Fibroblast of villous mesenchyme (primary cell): Measurements from ENCODE around the gene ALPI. TPM values are rescaled to one million over a fixed set of nuclear protein-coding genes. Genes with fewer than 3 reads are reported as not detected.

ENCODE experiments used
- DNase-seq: peaks from one replicate; pipeline ENCODE4 v3.0.0-alpha.2; 2010; ENCODE audit warnings: low read depth
- H3K4me3 ChIP-seq: 2 replicates; pipeline ENCODE4 v1.5.1; 2011; ENCODE audit warnings: low read depth, mild to moderate bottlenecking, low read length
- total RNA-seq: library from RNA; depleted of rRNA; stranded (reverse); fragments of >200 nt; gene quantifications from 2 replicates; pipeline ENCODE4 v1.2.3, GENCODE V29; 2012
- TF ChIP-seq, protein P1 (sequence below): IDR thresholded peaks from 2 replicates; pipeline ENCODE4 v1.5.1; 2012; ENCODE audit warnings: low read depth, mild to moderate bottlenecking, low read length; ENCODE audit not compliant: insufficient read depth

ALPI gene
- total RNA-seq, 1 donor: not detected

GRCh38 chr2:232478571-232479340, 22.8 kb downstream of the ALPI start:
- no peak for DNase-seq
- TF ChIP-seq, protein P1, sequence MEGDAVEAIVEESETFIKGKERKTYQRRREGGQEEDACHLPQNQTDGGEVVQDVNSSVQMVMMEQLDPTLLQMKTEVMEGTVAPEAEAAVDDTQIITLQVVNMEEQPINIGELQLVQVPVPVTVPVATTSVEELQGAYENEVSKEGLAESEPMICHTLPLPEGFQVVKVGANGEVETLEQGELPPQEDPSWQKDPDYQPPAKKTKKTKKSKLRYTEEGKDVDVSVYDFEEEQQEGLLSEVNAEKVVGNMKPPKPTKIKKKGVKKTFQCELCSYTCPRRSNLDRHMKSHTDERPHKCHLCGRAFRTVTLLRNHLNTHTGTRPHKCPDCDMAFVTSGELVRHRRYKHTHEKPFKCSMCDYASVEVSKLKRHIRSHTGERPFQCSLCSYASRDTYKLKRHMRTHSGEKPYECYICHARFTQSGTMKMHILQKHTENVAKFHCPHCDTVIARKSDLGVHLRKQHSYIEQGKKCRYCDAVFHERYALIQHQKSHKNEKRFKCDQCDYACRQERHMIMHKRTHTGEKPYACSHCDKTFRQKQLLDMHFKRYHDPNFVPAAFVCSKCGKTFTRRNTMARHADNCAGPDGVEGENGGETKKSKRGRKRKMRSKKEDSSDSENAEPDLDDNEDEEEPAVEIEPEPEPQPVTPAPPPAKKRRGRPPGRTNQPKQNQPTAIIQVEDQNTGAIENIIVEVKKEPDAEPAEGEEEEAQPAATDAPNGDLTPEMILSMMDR: no peak

DNA sequence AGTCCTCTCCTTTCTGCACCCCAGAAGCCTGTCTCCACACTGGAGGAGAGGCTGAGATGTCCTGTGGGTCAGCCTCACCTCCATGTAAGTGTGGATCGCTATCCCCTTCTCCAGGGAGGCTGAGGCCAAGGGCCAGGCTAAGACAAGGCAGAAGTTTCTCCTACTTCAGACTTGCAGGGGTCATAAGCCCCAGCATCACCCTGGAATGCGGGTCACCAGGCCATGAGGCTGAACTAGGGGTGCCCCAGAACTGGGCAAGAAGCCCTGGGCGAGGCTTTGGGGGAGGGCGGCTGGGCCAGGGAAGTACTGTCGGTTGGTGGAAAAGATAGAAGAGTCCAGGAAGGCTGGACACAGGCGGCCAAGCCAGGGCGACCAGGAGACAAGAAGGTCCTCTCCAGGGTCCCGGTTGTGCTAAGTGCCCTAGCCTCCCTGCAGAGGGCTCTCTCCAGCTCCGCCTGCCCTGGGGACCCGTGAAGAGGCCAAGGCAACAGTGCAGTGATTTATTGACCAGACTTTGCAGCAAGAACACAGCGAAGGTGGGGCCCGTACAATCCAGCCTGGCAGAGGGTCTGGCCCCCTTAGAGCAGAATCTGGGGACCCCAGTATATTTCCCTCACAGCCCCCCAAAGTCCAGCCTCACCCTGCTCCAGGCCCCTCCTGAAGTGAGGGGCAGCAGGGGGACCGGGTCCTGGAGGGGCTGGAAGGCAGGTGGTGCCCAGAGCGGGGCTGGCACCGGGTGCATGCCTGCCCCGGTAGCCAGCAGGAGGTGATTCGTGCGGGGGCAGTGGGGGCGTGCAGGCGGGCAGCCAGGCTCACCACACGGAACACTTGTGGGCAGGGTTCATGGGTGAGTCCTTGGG, 23.6 kb downstream of the ALPI start:
- no peak overlapping the region for H3K4me3 ChIP-seq
- DNase-seq: no peak
- TF ChIP-seq, protein P1: no peak

More at GRCh38 chr2:232478571-232479340, 22.8 kb downstream of the ALPI start:
- no peak overlapping the region for H3K4me3 ChIP-seq

DNA sequence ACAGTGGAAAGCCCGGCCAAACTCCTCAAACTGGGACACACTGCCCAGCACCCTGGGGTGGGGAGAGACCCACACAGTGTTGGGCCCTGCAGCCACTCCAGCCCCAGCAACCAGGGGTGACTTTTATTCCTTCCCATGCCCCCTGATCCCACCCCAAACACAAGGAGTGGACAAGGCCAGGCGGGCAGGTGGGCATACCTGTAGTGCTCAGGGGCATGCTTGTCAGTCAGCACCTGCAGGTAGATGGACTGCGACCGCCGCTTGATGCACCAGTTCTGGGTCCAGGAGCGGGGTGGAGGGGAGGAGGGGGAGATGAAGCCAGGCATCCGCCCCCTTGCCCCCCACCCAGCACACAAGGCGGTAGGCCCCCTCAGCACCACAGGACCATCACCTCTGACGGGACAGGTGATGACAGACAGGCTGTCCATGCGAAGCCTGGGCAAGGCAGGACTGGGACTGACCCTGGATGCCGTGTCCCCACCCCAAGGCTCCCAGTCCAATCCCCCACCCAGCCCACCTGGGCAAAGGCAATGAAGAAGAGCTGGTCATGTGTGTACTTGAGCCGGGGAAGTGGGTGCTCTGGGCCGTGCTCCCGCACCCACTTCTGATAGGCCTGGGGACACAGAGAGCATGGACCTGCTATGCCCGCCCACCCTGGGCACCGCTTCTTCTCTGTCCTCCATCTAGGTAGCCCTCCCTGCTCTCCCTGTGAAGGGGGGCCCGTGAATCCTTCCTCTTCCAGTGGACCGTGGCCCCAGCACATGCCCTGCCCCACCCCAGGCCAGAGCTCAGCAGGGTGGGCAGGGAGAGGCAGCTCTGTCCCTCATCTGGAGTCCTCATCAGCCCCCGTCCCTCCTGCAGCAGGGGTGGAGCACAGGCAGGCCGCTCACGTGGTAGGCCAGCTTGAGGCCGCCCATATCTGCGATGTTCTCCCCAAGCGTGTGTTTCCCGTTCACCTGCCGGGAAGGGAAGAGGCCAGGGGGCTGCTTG, 24.5 kb downstream of the ALPI start:
- H3K4me3 ChIP-seq: no peak overlapping the region
- TF ChIP-seq, protein P1: no peak
- no peak for DNase-seq

GRCh38 chr2:232481322-232482140, 25.6 kb downstream of the ALPI start:
- DNase-seq: no peak
- TF ChIP-seq, protein P1: no peak
- no peak overlapping the region for H3K4me3 ChIP-seq

GRCh38 chr2:232482301-232483238, 26.6 kb downstream of the ALPI start:
- no peak for DNase-seq
- TF ChIP-seq, protein P1: no peak
- no peak overlapping the region for H3K4me3 ChIP-seq
